Measurements from ENCODE around the gene TTC7B. TPM values are rescaled to one million over a fixed set of nuclear protein-coding genes. Genes with fewer than 3 reads are reported as not detected.

Gene TTC7B
- total and polyA plus RNA-seq, 2 donors (not counting 1 experiment from before 2014, with no cell fraction given) = 18.8 to 37.5 TPM

- no peak overlapping the region for H3K4me3 ChIP-seq (replicated peaks in 1 of 4; ENCODE audit: control extremely low read depth in 1 of 4, insufficient read depth in 1 of 4, low read depth in 3 of 4, low read length in 4 of 4)
- H3K36me3 ChIP-seq (ENCODE audit: control insufficient read depth, insufficient read depth, low read length) = no peaks in the 10 kb centered on the region
- H3K9ac ChIP-seq (ENCODE audit: insufficient read depth, low read length) = no peak overlapping the region
- no peak for DNase-seq (ENCODE audit: low read depth in 2 of 2)
- no peak for TF ChIP-seq EZH2 (IDR thresholded peaks at IDR 0.05; ENCODE audit: low read length, missing control alignments)
- no peak for TF ChIP-seq CTCF (conservative IDR thresholded peaks at IDR 0.05 in 1 of 2, IDR thresholded peaks at IDR 0.05 in 1 of 2; ENCODE audit: low read depth in 1 of 2, low read length in 2 of 2)
- no peak overlapping the region for H2AFZ ChIP-seq (ENCODE audit: low read length)
- no peak overlapping the region for H3K4me2 ChIP-seq (ENCODE audit: extremely low read depth, insufficient read depth, low read length)
- H3K79me2 ChIP-seq (ENCODE audit: control insufficient read depth, insufficient read depth, low read length) = no peaks in the 10 kb centered on the region
- H3K4me1 ChIP-seq (ENCODE audit: control insufficient read depth, extremely low read depth, insufficient read depth, low read length) = peaks cover 2% of the 10 kb centered on the region
- no peaks in the 10 kb centered on the region for H3K27me3 ChIP-seq (ENCODE audit: control insufficient read depth, insufficient read depth, low read length)
- H4K20me1 ChIP-seq (ENCODE audit: control insufficient read depth, extremely low read depth, insufficient read depth, low read length) = peaks cover 1% of the 10 kb centered on the region
- no peak overlapping the region for H3K27ac ChIP-seq (ENCODE audit: insufficient read depth, low read length)
- H3K9me3 ChIP-seq (ENCODE audit: control insufficient read depth, insufficient read depth, low read depth, low read length) = no peaks in the 10 kb centered on the region
These were observed 128.6 kb downstream of the TTC7B start for GRCh38 chr14:90687680-90688079.

GRCh38 chr14:90682615-90683014 lies 133.6 kb downstream of the TTC7B start:
- no peaks in the 10 kb centered on the region for H4K20me1 ChIP-seq (ENCODE audit: control insufficient read depth, extremely low read depth, insufficient read depth, low read length)
- H3K4me3 ChIP-seq (replicated peaks in 1 of 4; ENCODE audit: control extremely low read depth in 1 of 4, insufficient read depth in 1 of 4, low read depth in 3 of 4, low read length in 4 of 4) = no peak overlapping the region
- no peaks in the 10 kb centered on the region for H3K9me3 ChIP-seq (ENCODE audit: control insufficient read depth, insufficient read depth, low read depth, low read length)
- H3K79me2 ChIP-seq (ENCODE audit: control insufficient read depth, insufficient read depth, low read length) = no peaks in the 10 kb centered on the region
- H3K4me1 ChIP-seq (ENCODE audit: control insufficient read depth, extremely low read depth, insufficient read depth, low read length) = peaks cover 11% of the 10 kb centered on the region
- no peak overlapping the region for H3K9ac ChIP-seq (ENCODE audit: insufficient read depth, low read length)
- peaks cover 2% of the 10 kb centered on the region for H3K36me3 ChIP-seq (ENCODE audit: control insufficient read depth, insufficient read depth, low read length)
- no peak overlapping the region for H2AFZ ChIP-seq (ENCODE audit: low read length)
- TF ChIP-seq EZH2 (IDR thresholded peaks at IDR 0.05; ENCODE audit: low read length, missing control alignments) (no peak), CTCF (conservative IDR thresholded peaks at IDR 0.05 in 1 of 2, IDR thresholded peaks at IDR 0.05 in 1 of 2; ENCODE audit: low read depth in 1 of 2, low read length in 2 of 2) (no peak)
- no peaks in the 10 kb centered on the region for H3K27me3 ChIP-seq (ENCODE audit: control insufficient read depth, insufficient read depth, low read length)
- no peak for DNase-seq (ENCODE audit: low read depth in 2 of 2)
- no peak overlapping the region for H3K27ac ChIP-seq (ENCODE audit: insufficient read depth, low read length)
- no peak overlapping the region for H3K4me2 ChIP-seq (ENCODE audit: extremely low read depth, insufficient read depth, low read length)

GRCh38 chr14:90681929-90682328 lies 134.3 kb downstream of the TTC7B start:
- Histone ChIP-seq H3K27me3 (ENCODE audit: control insufficient read depth, insufficient read depth, low read length) (no peaks in the 10 kb centered on the region), H3K9me3 (ENCODE audit: control insufficient read depth, insufficient read depth, low read depth, low read length) (no peaks in the 10 kb centered on the region)
- no peak for DNase-seq (ENCODE audit: low read depth in 2 of 2)

More at GRCh38 chr14:90681929-90682328, 134.3 kb downstream of the TTC7B start:
- H4K20me1 ChIP-seq (ENCODE audit: control insufficient read depth, extremely low read depth, insufficient read depth, low read length) = no peaks in the 10 kb centered on the region
- H3K36me3 ChIP-seq (ENCODE audit: control insufficient read depth, insufficient read depth, low read length) = peaks cover 2% of the 10 kb centered on the region
- H2AFZ ChIP-seq (ENCODE audit: low read length) = no peak overlapping the region
- TF ChIP-seq CTCF (conservative IDR thresholded peaks at IDR 0.05 in 1 of 2, IDR thresholded peaks at IDR 0.05 in 1 of 2; ENCODE audit: low read depth in 1 of 2, low read length in 2 of 2) = no peak
- TF ChIP-seq EZH2 (IDR thresholded peaks at IDR 0.05; ENCODE audit: low read length, missing control alignments) = no peak
- H3K4me3 ChIP-seq (replicated peaks in 1 of 4; ENCODE audit: control extremely low read depth in 1 of 4, insufficient read depth in 1 of 4, low read depth in 3 of 4, low read length in 4 of 4) = no peak overlapping the region
- peaks cover 16% of the 10 kb centered on the region for H3K4me1 ChIP-seq (ENCODE audit: control insufficient read depth, extremely low read depth, insufficient read depth, low read length)
- H3K9ac ChIP-seq (ENCODE audit: insufficient read depth, low read length) = no peak overlapping the region
- no peak overlapping the region for H3K27ac ChIP-seq (ENCODE audit: insufficient read depth, low read length)
- no peaks in the 10 kb centered on the region for H3K79me2 ChIP-seq (ENCODE audit: control insufficient read depth, insufficient read depth, low read length)
- no peak overlapping the region for H3K4me2 ChIP-seq (ENCODE audit: extremely low read depth, insufficient read depth, low read length)

Data from fibroblast of lung (primary cell).